Islet precursor cell (in vitro differentiated cells): Measurements from ENCODE around the gene GPATCH4.
"Not testable (repeated sequence)": the region's sequence is repeated elsewhere in the genome, so short reads cannot be mapped to it uniquely, and the experiment has no call there.

Source experiments
- DNase-seq: peaks from one replicate; pipeline ENCODE4 v3.0.0-alpha.2; 2018

GPATCH4 gene

GRCh38 chr1:156601122-156601830, at the start of gene GPATCH4:
Gene GPATCH4 (minus strand): TSS chr1:156601479.
- peak; percentile 92 for DNase-seq

- no peak for DNase-seq
Measured at GRCh38 chr1:156648951-156649350, 47.7 kb upstream of the GPATCH4 start.

GRCh38 chr1:156648496-156648895, 47.2 kb upstream of the GPATCH4 start:
- no peak for DNase-seq

GRCh38 chr1:156647351-156647750, 46.1 kb upstream of the GPATCH4 start:
- DNase-seq, result no peak

- DNase-seq, result no peak
Measured at GRCh38 chr1:156646738-156647211, 45.5 kb upstream of the GPATCH4 start.

- DNase-seq, result no peak
Measured at GRCh38 chr1:156645666-156646065, 44.4 kb upstream of the GPATCH4 start.

- DNase-seq, result no peak
Measured at GRCh38 chr1:156645056-156645455, 43.8 kb upstream of the GPATCH4 start.

- no peak for DNase-seq
Measured at GRCh38 chr1:156644640-156645039, 43.4 kb upstream of the GPATCH4 start.

GRCh38 chr1:156644146-156644545, 42.9 kb upstream of the GPATCH4 start:
- DNase-seq, result no peak

- no peak for DNase-seq
Measured at GRCh38 chr1:156643778-156644092, 42.5 kb upstream of the GPATCH4 start.

- no peak for DNase-seq
Measured at GRCh38 chr1:156643049-156643777, 41.9 kb upstream of the GPATCH4 start.

GRCh38 chr1:156642265-156643048, 41.2 kb upstream of the GPATCH4 start:
- peak; percentile 77 for DNase-seq

- peak; percentile 87 for DNase-seq
Measured at GRCh38 chr1:156641761-156642264, 40.5 kb upstream of the GPATCH4 start, which contains the start of gene BCAN. Gene BCAN (plus strand): TSS chr1:156642117. CDS start chr1:156646055, 3,938 bp downstream.

GRCh38 chr1:156640842-156641706, 39.8 kb upstream of the GPATCH4 start:
- DNase-seq, result no peak

- peak; percentile 97 for DNase-seq
Measured at GRCh38 chr1:156639601-156640101, 38.4 kb upstream of the GPATCH4 start.

- DNase-seq, result peak; percentile 46
Measured at GRCh38 chr1:156638189-156638985, 37.1 kb upstream of the GPATCH4 start.

- DNase-seq, result peak; percentile 52
Measured at GRCh38 chr1:156632355-156632754, 31.1 kb upstream of the GPATCH4 start.

GRCh38 chr1:156631152-156631551, 29.9 kb upstream of the GPATCH4 start:
- DNase-seq, result not testable (repeated sequence)

GRCh38 chr1:156629823-156630449, 28.7 kb upstream of the GPATCH4 start:
- DNase-seq, result no peak

GRCh38 chr1:156627313-156627880, 26.1 kb upstream of the GPATCH4 start:
- DNase-seq, result peak; percentile 79
